Embryonic facial prominence (tissue), 1 donor: ENCODE results near the gene REPIN1.

Experiments
- DNase-seq: peaks from one replicate; pipeline ENCODE4 v3.0.0-alpha.2; 2016; ENCODE audit errors: extremely low spot score

The REPIN1 gene

GRCh38 chr7:150368096-150368883 lies at the start of gene REPIN1:
TSS of gene REPIN1 (plus strand) at chr7:150368822. CDS start at chr7:150369712, 890 bp downstream.
- DNase-seq: no peak

DNA sequence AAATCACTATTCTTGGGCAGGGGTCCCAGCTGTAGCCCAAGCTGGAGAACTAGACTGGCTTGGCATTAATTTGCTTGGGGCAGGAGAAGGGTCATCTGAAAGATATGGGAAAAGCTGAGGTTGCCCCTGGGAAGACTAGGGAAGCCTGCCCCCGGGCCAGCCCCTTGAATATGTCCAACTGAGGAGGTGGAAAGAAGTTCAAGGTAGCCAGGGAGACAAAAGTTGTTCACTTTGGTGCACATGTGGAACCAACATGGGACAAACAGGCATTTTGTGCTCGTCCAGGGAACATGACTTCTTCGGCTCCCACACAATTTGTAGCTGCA lies 46.9 kb upstream of the REPIN1 start:
- no peak for DNase-seq

DNA sequence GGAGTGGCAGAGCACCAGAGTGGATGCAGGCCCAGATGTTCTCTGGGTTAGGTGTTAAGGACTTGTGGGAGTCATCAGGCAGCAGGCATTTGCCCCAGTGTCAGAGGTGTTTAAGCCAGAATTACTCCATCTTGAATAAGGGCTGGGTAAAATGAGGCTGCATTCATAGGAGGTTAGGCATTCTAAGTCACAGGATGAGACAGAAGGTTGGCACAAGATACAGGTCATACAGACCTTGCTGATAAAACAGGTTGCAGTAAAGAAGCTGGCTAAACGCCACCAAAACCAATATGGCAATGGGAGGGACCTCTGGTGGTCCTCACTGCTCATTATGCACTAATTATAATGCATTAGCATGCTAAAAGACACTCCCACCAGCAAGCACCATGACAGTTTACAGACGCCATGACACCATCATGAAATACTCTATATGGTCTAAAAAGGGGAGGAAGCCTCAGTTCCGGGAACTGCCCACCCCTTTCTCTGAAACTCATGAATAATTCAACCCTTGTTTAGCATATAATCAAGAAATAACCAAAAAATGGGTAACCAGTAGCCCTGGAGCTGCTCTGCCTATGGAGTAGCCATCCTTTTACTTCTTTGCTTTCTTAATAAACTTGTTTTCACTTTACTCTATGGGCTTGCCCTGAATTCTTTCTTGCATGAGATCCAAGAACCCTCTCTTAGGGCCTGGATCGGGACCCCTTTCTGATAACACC lies 46.3 kb upstream of the REPIN1 start:
- DNase-seq: no peak

DNA sequence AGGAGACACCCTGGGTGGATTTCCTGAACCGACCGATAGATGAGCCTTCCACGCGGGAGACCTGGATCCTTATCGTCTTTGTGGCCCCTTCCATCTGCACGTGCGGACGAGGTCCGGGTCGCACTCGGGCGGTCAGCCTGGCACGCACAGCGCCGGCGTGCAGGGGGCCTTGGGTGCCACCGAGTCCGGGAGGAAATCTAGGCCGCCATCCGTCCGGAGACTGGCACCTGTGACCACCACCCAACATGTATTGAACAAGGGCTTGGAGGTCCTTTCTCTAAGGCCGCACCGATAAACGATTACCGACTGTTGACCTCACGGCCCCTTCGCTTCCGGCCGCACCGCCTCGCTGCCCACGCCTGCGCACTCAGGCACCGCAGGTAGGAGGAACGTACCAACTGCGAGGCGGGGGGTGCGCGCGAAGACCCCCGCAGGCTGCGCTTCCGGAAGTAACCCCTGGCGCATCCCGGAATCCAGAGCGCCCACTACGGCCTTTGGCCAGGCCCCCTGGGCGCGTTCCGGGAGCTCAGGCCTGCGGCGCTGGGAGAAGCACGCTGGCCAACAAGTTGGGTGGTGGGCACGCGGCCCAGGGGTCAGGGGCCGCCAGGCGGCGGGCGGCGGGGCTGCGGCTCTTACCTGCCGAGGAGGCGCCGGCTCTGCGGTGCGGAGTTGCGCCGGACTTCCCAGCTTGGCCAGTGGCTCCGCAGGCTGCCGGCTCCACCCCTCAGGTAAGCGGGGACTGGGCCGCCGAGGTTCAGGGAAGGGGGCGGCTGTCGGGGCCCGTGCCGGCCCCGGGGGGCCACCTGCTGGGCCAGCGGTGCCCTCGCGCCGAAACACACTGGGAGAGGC lies 45.6 kb upstream of the REPIN1 start, which contains the start of the genes ACTR3C and LRRC61:
Gene ACTR3C, minus strand, starts transcription at position 713 of the 849 bp plus-strand sequence. CDS start 28,249 bp downstream, outside the sequence.
Gene LRRC61, plus strand, starts transcription at position 523 of the 849 bp plus-strand sequence. CDS start 13,507 bp downstream, outside the sequence.
- no peak for DNase-seq

DNA sequence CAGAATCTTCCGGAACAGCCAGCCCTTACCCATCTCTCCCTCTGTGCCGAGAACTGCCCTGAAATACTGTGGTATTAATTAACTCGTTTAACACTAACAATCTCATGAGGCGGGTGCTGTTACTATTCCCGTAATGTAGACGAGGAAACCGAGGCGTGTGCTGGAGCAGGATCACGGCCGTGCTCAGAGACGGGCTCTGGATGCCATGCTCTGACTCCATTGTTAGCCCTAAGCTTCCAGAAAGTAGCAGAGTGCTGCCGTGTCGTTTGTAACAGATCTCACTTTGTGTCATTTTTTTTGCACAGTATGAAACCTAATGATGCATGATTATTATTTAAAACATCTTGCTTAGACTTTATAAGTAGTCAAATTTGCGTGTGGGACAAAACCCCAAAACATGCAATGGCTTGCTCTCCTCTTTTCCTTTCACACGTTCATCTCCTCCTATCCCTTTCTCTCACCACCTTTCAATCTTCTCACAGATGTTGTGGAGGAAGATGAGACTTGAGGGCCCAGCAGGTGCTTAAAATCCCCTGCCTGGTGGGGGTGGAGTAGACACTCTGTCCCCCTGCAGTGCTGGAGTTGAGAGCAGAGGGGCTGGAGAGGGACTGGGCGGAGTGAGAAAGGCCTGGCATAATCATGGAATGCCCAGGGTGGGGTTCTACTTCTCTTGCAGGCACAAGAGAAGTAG lies 44.8 kb upstream of the REPIN1 start:
- DNase-seq: no peak

DNA sequence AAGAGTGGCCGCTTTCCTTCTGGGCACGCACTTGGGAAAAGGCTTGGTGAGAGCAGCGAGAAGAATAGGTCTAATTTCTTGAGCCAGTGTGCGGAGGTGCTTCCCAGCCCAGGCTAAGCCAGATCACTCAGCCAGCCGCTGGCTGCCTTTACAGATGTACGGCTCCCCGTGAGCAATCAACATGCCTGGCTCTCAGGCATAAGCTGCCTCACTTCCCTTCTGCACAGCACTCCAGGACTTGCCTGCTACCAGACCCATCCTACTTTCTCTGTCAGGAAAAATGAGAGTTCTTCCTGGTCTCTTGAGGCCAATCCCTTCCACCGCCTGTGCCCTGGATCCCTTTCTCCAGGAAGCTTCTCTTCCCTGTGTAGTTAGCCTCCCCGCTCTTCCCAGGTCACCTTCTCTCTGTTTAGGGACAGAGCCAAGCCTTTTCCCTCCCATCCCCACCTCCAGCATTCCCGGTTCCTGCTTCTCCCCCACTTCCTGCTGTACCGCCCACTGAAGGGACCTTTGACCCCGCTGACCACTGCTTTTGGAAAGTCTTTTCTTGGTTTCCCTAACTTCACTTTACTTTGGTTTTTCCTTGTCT lies 44.2 kb upstream of the REPIN1 start:
- no peak for DNase-seq

- no peak for DNase-seq
These were observed 43.5 kb upstream of the REPIN1 start for GRCh38 chr7:150325110-150325611.

GRCh38 chr7:150325901-150326300 lies 42.7 kb upstream of the REPIN1 start:
- no peak for DNase-seq

DNA sequence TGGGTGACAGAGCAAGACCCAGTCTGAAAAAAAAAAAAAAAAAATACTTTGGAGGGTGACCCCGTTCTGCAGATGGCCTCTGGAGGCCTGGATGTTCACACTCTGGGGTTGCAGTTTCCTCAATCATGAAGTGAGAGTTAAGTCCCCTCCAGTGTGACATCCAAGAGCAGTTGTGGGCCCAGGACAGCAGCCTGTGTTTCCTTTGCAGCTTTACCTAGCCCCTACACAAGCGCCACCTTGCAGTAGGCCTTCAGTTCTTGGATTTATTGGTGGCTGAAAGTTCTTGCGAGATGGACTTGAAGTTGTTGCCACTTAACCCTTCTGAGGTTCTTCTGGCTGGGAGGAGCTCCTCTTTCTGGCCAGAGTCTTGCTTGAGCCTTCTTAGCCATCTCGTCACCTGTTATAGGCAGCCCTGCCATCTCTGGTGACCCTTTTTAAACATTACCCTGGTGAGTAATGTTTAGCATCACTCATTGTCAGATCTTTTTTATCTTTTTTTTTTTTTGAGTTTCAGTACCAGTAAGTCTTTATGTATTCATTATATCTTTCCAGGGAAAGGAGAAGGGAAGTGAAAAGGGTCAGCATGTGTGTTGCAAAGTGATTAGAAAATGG lies 41.9 kb upstream of the REPIN1 start:
- DNase-seq: no peak

GRCh38 chr7:150327308-150327707 lies 41.3 kb upstream of the REPIN1 start:
- no peak for DNase-seq

- DNase-seq: no peak
These were observed 39.1 kb upstream of the REPIN1 start for GRCh38 chr7:150329331-150330120.

DNA sequence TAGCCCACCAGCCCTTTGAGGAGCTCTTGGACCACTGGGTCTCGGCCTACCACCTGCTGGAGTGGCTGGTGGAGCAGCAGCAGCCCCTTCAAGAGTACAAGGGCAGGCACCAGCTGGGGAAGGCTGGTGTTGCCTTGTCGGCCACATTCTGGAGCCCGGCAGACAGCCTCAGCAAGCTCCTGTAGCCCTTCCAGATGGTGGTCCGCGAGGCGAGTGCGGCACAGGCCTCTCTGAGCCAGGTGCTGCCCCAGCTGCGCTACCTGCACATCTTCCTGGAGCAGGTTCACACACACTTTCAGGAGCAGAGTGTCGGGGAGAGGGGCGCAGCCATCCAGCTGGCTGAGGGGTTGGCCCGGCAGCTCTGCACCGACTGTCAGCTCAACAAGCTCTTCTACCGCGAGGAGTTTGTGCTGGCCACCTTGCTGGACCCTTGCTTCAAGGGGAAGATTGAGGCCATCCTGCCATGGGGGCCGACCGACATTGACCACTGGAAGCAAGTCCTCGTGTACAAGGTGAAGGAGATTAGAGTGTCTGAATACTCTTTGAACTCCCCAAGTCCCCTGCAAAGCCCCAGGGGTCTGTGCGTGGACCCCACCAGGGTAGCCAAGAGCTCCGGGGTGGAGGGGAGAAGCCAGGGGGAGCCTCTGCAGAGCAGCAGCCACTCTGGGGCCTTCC lies 38.3 kb upstream of the REPIN1 start:
- DNase-seq: no peak

- no peak for DNase-seq
These were observed 35.6 kb upstream of the REPIN1 start for GRCh38 chr7:150332852-150333635.

DNA sequence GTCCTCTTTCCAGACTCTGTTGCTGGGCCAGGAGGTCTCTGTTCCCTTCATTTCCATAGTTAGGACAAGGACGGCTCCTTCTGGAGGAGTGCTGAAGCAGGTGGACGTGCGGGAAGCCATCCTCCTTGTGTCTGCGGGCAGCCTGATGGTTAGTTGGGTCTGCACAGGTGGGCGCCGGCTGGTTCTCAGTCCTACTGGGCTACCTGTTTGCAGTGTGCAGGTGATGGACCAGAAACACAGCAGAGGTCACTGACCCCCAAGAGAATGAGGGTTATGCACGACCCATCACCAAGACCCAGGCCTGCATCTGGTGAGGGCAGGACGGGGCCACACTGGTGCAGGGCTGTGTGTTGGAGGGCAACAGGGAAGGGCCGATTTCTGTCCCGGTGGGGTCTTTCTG lies 35.0 kb upstream of the REPIN1 start:
- DNase-seq: no peak

- no peak for DNase-seq
These were observed 34.5 kb upstream of the REPIN1 start for GRCh38 chr7:150334108-150334507.

GRCh38 chr7:150335108-150335773 lies 33.4 kb upstream of the REPIN1 start:
- DNase-seq: no peak

GRCh38 chr7:150335774-150336112 lies 32.9 kb upstream of the REPIN1 start:
- no peak for DNase-seq

DNA sequence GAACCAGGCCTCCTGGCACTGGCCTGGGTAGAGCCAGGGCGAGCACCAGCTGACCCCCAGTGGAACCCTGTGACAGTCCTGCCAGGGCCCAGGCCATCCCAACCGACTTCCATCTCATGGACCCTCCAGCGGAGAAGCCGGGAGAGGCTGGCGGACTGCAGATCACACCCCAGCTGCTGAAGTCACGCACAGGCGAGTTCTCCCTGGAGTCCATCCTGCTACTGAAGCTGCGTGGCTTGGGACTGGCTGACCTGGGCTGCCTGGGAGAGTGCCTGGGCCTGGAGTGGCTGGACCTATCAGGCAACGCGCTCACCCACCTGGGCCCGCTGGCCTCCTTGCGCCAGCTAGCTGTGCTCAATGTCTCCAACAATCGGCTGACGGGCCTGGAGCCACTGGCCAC lies 31.9 kb upstream of the REPIN1 start:
- no peak for DNase-seq
